Liver (tissue), 3 donors: Measurements from ENCODE around the gene IFNA13.

Experiments
- ATF3 ChIP-seq: IDR thresholded peaks from 2 replicates; pipeline ENCODE4 v1.6.1; 2016; ENCODE audit warnings: antibody characterized with exemption
- CTCF ChIP-seq: fragments of 150-350 bp; IDR thresholded peaks from 2 replicates; pipeline ENCODE4 v1.5.1; 2017; ENCODE audit warnings: improper control_type of control experiment, low read depth, low read length; ENCODE audit not compliant: missing input control
- FOXA1 ChIP-seq: IDR thresholded peaks from 2 replicates; pipeline ENCODE4 v1.6.1; 2016; ENCODE audit warnings: antibody characterized with exemption
- HNF4G ChIP-seq: IDR thresholded peaks from 2 replicates; pipeline ENCODE4 v1.6.1; 2016; ENCODE audit warnings: antibody characterized with exemption
- MAX ChIP-seq: IDR thresholded peaks from 2 replicates; pipeline ENCODE4 v1.6.1; 2016; ENCODE audit warnings: antibody characterized with exemption
- RAD21 ChIP-seq, 2 donors: IDR thresholded peaks; 2 replicates each; pipeline ENCODE4 v1.6.1; 2016; ENCODE audit warnings: antibody characterized with exemption in 2 of 2, mild to moderate bottlenecking in 2 of 2
- REST ChIP-seq: IDR thresholded peaks from 2 replicates; pipeline ENCODE4 v1.6.1; 2016; ENCODE audit warnings: antibody characterized with exemption, mild to moderate bottlenecking
- SP1 ChIP-seq: IDR thresholded peaks from 2 replicates; pipeline ENCODE4 v1.6.1; 2018; ENCODE audit warnings: antibody characterized with exemption, mild to moderate bottlenecking
- ZBTB33 ChIP-seq: IDR thresholded peaks from 2 replicates; pipeline ENCODE4 v1.6.1; 2016; ENCODE audit warnings: antibody characterized with exemption
- donor health status: healthy.
- donor health status: healthy.

GRCh38 chr9:21340735-21341134, 27.1 kb downstream of the IFNA13 start:
- no peak for TF ChIP-seq REST
- TF ChIP-seq CTCF: no peak
- no peak for TF ChIP-seq MAX
- TF ChIP-seq FOXA1: no peak
- TF ChIP-seq ATF3: no peak
- no peak for TF ChIP-seq HNF4G
- no peak for TF ChIP-seq ZBTB33
- no peak for TF ChIP-seq RAD21 (IDR thresholded peaks at IDR 0.05)
- no peak for TF ChIP-seq SP1
